Endothelial cell of umbilical vein (primary cell): ENCODE measurements around the gene CCR9. TPM values are rescaled to one million over a fixed set of nuclear protein-coding genes. Genes with fewer than 3 reads are reported as not detected.

Experiments
- BruUV-seq: library from RNA; stranded (reverse); fragments of 400-500 nt; replicated peaks from 2 replicates; lab custom pipeline; 2021; lab: Mats Ljungman, UMichigan
- CTCF ChIA-PET: fragments of 300-600, 350-600 bp; sonication (Branson Sonifier 250); formaldehyde crosslinking; loops from one replicate; lab custom pipeline; 2021; ENCODE audit warnings: antibody characterized with exemption, inconsistent platforms; lab: Charles Lee
- POLR2A ChIA-PET: fragments of 300-600, 350-600 bp; sonication (Branson Sonifier 250); formaldehyde crosslinking; loops from one replicate; lab custom pipeline; 2021; ENCODE audit warnings: antibody characterized with exemption, inconsistent platforms; lab: Charles Lee
- DNase-seq: peaks from one replicate; pipeline ENCODE4 v3.0.0-alpha.2; 2011; ENCODE audit warnings: low read depth, low spot score
- FAIRE-seq: peaks from 2 replicates; lab custom pipeline; 2011; peaks lifted over from hg19 to GRCh38; lab: Jason Lieb, UNC
- H2AFZ ChIP-seq: 2 replicates; pipeline ENCODE4 v1.6.0; 2012; ENCODE audit warnings: low read depth, low read length, control low read depth, inconsistent platforms
- H3K27ac ChIP-seq: 2 replicates; pipeline ENCODE4 v1.5.1; 2011; ENCODE audit warnings: low read depth, mild to moderate bottlenecking, control low read depth, low read length, moderate library complexity; ENCODE audit not compliant: insufficient read depth
- H3K27me3 ChIP-seq, 2 experiments: 2 replicates each; pipeline versions ENCODE4 v1.6.0 to v1.6.1; 2011; ENCODE audit warnings: low read length in 2 of 2, mixed read lengths in 1 of 2; ENCODE audit not compliant: control insufficient read depth in 2 of 2, insufficient read depth in 2 of 2
- H3K36me3 ChIP-seq, 2 experiments: 2 replicates in 1 of 2; 3 replicates in 1 of 2; pipeline ENCODE4 v1.5.1; 2011; ENCODE audit warnings: low read length in 2 of 2, mild to moderate bottlenecking in 1 of 2, moderate library complexity in 1 of 2; ENCODE audit not compliant: control insufficient read depth in 2 of 2, insufficient read depth in 2 of 2; ENCODE audit errors: extremely low read depth in 1 of 2
- H3K4me1 ChIP-seq: 3 replicates; pipeline ENCODE4 v1.5.1; 2011; ENCODE audit warnings: mild to moderate bottlenecking, low read length; ENCODE audit not compliant: control insufficient read depth, insufficient read depth; ENCODE audit errors: extremely low read depth
- H3K4me2 ChIP-seq: 2 replicates; pipeline ENCODE4 v1.6.1; 2011; ENCODE audit warnings: low read length, control low read depth, mixed read lengths; ENCODE audit not compliant: insufficient read depth
- H3K4me3 ChIP-seq, 3 experiments: fragments of 200-600 bp in 1 of 3; sonication (generic), shearing (Covaris generic) in 1 of 3; replicated peaks in 1 of 3; 2 replicates each; pipeline ENCODE4 v1.5.1; 2011 to 2016; ENCODE audit warnings: control low read depth in 3 of 3, low read length in 3 of 3, mild to moderate bottlenecking in 2 of 3, inconsistent platforms in 1 of 3, low read depth in 1 of 3, moderate library complexity in 1 of 3; ENCODE audit not compliant: insufficient read depth in 1 of 3
- H3K79me2 ChIP-seq: 2 replicates; pipeline ENCODE4 v1.6.0; 2012; ENCODE audit warnings: low read length, inconsistent platforms; ENCODE audit not compliant: control insufficient read depth, insufficient read depth
- H3K9ac ChIP-seq: replicated peaks from 2 replicates; pipeline ENCODE3; 2011; ENCODE audit warnings: low read length, control low read depth; ENCODE audit not compliant: insufficient read depth; ENCODE audit errors: extremely low read depth
- H3K9me1 ChIP-seq: replicated peaks from 3 replicates; pipeline ENCODE4 v1.6.0; 2011; ENCODE audit warnings: mild to moderate bottlenecking, low read length; ENCODE audit not compliant: control insufficient read depth, insufficient read depth; ENCODE audit errors: extremely low read depth
- H3K9me3 ChIP-seq: replicated peaks from 2 replicates; pipeline ENCODE4 v1.5.1; 2012; ENCODE audit warnings: low read length, inconsistent platforms; ENCODE audit not compliant: control insufficient read depth, insufficient read depth
- H4K20me1 ChIP-seq: replicated peaks from 2 replicates; pipeline ENCODE3; 2011; ENCODE audit warnings: mild to moderate bottlenecking, low read length; ENCODE audit not compliant: control insufficient read depth, insufficient read depth; ENCODE audit errors: extremely low read depth
- EZH2 ChIP-seq: IDR thresholded peaks from 2 replicates; pipeline ENCODE4 v1.6.1; 2012; ENCODE audit warnings: borderline replicate concordance, low read depth, mild to moderate bottlenecking, moderate library complexity, low read length, inconsistent platforms; ENCODE audit not compliant: severe bottlenecking
- FOS ChIP-seq: IDR thresholded peaks from 2 replicates; pipeline ENCODE4 v1.6.1; 2011; ENCODE audit warnings: mild to moderate bottlenecking, low read length, moderate library complexity, borderline replicate concordance; ENCODE audit not compliant: insufficient read depth
- GATA2 ChIP-seq: IDR thresholded peaks from 2 replicates; pipeline ENCODE4 v1.7.0; 2011; ENCODE audit warnings: low read depth, mild to moderate bottlenecking, moderate library complexity, mixed read lengths, low read length; ENCODE audit not compliant: insufficient read length, insufficient read depth
- JUN ChIP-seq: IDR thresholded peaks from 2 replicates; pipeline ENCODE4 v1.6.1; 2011; ENCODE audit warnings: borderline replicate concordance, low read depth; ENCODE audit not compliant: insufficient read length, insufficient read depth
- MYC ChIP-seq: IDR thresholded peaks from one replicate; pipeline ENCODE4 v1.6.1; 2011; ENCODE audit warnings: mild to moderate bottlenecking, low read depth, low read length
- dilution Hi-C: fragments of 300-500 bp; cut with MboI; formaldehyde crosslinking; loops from one replicate; pipeline ENCODE4 v1.15.0; 2019; ENCODE audit warnings: low sequenced_read_pairs; ENCODE audit not compliant: extremely low pct_ligation_motif_present
- intact Hi-C: fragments of 100-400 bp; cut with micrococcal nuclease; formaldehyde crosslinking; loops from one replicate; pipeline ENCODE4 v1.10.0; 2022
- polyA plus RNA-seq, 4 experiments: library from polyadenylated mRNA; depleted of rRNA in 3 of 4; stranded (reverse) in 3 of 4; unstranded in 1 of 4; fragments of >200 nt; gene quantifications; 2 replicates each; pipeline versions ENCODE4 v1.2.1 to v1.2.3, GENCODE V29; 2011 to 2012; ENCODE audit warnings: missing spikeins in 1 of 4
- total RNA-seq: library from RNA; stranded (reverse); gene quantifications from 2 replicates; pipeline ENCODE4 v1.2.3, GENCODE V29; 2021
- TF ChIP-seq, protein P1 (sequence below): IDR thresholded peaks from 2 replicates; pipeline ENCODE4 v1.6.1; 2011; ENCODE audit not compliant: insufficient read depth, insufficient read length
- TF ChIP-seq, protein P2 (sequence below), 2 donors: IDR thresholded peaks; 1 replicate in 1 of 2; 2 replicates in 1 of 2; pipeline ENCODE4 v1.5.1; 2011; ENCODE audit warnings: low read length in 2 of 2, mild to moderate bottlenecking in 2 of 2, moderate library complexity in 2 of 2, control low read depth in 1 of 2, inconsistent platforms in 1 of 2, low read depth in 1 of 2; ENCODE audit not compliant: insufficient read depth in 1 of 2; ENCODE audit errors: extremely low read depth in 1 of 2

Gene CCR9
- total and polyA plus RNA-seq, 2 donors (not counting 3 experiments of a cell fraction or from before 2014, with no cell fraction given): not detected

DNA sequence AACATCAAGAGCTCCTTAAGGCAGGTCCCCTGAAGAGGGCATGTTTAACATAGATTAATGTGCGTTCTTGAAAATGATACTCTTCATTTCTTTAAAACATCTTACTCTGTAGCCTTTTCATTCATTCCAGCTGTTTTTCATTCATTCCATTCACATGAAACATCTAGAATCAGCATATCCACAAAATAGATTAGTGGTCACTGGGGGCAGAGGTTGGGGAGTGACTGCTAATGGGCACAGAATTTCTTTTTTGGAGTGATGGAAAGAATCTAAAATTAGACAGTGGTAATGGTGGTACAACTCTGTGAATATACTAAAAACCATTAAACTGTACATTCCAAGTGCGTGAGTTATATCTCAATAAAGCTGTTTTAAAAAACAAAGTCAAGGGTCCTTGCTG lies 41.5 kb downstream of the CCR9 start:
- CTCF ChIA-PET: interaction anchor here (0.8 to 4.8 kb wide), 2 partner anchors 12 to 167 kb away, joined by 3 to 39 read pairs; no protein-coding TSS in a partner anchor
- no peak for FAIRE-seq
- dilution Hi-C loops (no loop called here), intact Hi-C loops (no loop called here)
- no peaks in the 10 kb centered on the region for H3K9me1 ChIP-seq
- H2AFZ ChIP-seq: no peak overlapping the region
- no peak for DNase-seq
- no peak for TF ChIP-seq FOS
- TF ChIP-seq MYC: no peak
- POLR2A ChIA-PET: no interaction called here
- H3K4me1 ChIP-seq: no peaks in the 10 kb centered on the region
- H4K20me1 ChIP-seq: no peaks in the 10 kb centered on the region
- H3K36me3 ChIP-seq: peaks cover 0 to 38% of the 10 kb centered on the region in 2 experiments
- H3K4me3 ChIP-seq: no peak overlapping the region
- no peaks in the 10 kb centered on the region for H3K27me3 ChIP-seq
- H3K4me2 ChIP-seq: no peak overlapping the region
- no peaks in the 10 kb centered on the region for H3K9me3 ChIP-seq
- no peaks in the 10 kb centered on the region for H3K79me2 ChIP-seq
- no TSS peak for BruUV-seq
- H3K9ac ChIP-seq: no peak overlapping the region
- no peak overlapping the region for H3K27ac ChIP-seq

- Histone ChIP-seq H3K27ac (no peak overlapping the region), H3K27me3 (no peaks in the 10 kb centered on the region), H3K36me3 (peaks cover 0 to 27% of the 10 kb centered on the region in 2 experiments), H3K4me2 (no peak overlapping the region), H3K4me1 (no peaks in the 10 kb centered on the region), H3K9me1 (no peaks in the 10 kb centered on the region), H3K79me2 (no peaks in the 10 kb centered on the region), H3K4me3 (no peak overlapping the region), H4K20me1 (no peaks in the 10 kb centered on the region), H3K9me3 (no peaks in the 10 kb centered on the region), H2AFZ (no peak overlapping the region), H3K9ac (no peak overlapping the region)
- FAIRE-seq: no peak
- POLR2A ChIA-PET: no interaction called here
- BruUV-seq: no TSS peak
- CTCF ChIA-PET: interaction anchor here (0.6 to 4.8 kb wide), 14 partner anchors 8 to 891 kb away, joined by 3 to 52 read pairs (median 3); partner anchors contain the start of gene CXCR6
- TF ChIP-seq JUN (no peak), GATA2 (no peak), EZH2 (no peak), MYC (no peak), FOS (no peak)
- TF ChIP-seq, protein P1, sequence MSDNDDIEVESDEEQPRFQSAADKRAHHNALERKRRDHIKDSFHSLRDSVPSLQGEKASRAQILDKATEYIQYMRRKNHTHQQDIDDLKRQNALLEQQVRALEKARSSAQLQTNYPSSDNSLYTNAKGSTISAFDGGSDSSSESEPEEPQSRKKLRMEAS: no peak
- TF ChIP-seq, protein P2, sequence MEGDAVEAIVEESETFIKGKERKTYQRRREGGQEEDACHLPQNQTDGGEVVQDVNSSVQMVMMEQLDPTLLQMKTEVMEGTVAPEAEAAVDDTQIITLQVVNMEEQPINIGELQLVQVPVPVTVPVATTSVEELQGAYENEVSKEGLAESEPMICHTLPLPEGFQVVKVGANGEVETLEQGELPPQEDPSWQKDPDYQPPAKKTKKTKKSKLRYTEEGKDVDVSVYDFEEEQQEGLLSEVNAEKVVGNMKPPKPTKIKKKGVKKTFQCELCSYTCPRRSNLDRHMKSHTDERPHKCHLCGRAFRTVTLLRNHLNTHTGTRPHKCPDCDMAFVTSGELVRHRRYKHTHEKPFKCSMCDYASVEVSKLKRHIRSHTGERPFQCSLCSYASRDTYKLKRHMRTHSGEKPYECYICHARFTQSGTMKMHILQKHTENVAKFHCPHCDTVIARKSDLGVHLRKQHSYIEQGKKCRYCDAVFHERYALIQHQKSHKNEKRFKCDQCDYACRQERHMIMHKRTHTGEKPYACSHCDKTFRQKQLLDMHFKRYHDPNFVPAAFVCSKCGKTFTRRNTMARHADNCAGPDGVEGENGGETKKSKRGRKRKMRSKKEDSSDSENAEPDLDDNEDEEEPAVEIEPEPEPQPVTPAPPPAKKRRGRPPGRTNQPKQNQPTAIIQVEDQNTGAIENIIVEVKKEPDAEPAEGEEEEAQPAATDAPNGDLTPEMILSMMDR (IDR thresholded peaks at IDR 0.05; ENCODE audit: extremely low read depth in 1 of 2, insufficient read depth in 1 of 2, low read depth in 1 of 2, low read length in 2 of 2): peak; percentile 54 to 79
- DNase-seq: peak; percentile 12
- dilution Hi-C loops: no loop called here
- intact Hi-C loops: loop anchor here (1.0 kb wide), 2 partner anchors 168 to 418 kb away; no protein-coding TSS in a partner anchor
These were observed 42.8 kb downstream of the CCR9 start for GRCh38 chr3:45929042-45929679.
